Stomach (tissue), 4 donors: ENCODE data around the gene ZNF622.

Experiments
- EP300 ChIP-seq: sonication (generic); formaldehyde crosslinking; IDR thresholded peaks from one replicate; pipeline ENCODE4 v1.6.1; 2017; ENCODE audit warnings: antibody characterized with exemption
- POLR2A ChIP-seq, 4 donors: fragments of 450-650 bp; IDR thresholded peaks; one replicate each; pipeline ENCODE4 v1.6.1; 2016; ENCODE audit warnings: antibody characterized with exemption in 4 of 4, control low read depth in 2 of 4, mild to moderate bottlenecking in 1 of 4, moderate library complexity in 1 of 4
- POLR2AphosphoS5 ChIP-seq, 3 donors: sonication (generic); formaldehyde crosslinking; IDR thresholded peaks; one replicate each; pipeline ENCODE4 v1.6.1; 2016; ENCODE audit warnings: antibody characterized with exemption in 3 of 3
- TF ChIP-seq, protein P1 (sequence below), 7 experiments: fragments of 450-650 bp in 4 of 7; fragments of 200-600 bp in 3 of 7; sonication (generic) in 3 of 7; IDR thresholded peaks; one replicate each; pipeline ENCODE4 v1.5.1; 2016 to 2019; ENCODE audit warnings: antibody characterized with exemption in 7 of 7, control low read depth in 2 of 7, mild to moderate bottlenecking in 1 of 7

DNA sequence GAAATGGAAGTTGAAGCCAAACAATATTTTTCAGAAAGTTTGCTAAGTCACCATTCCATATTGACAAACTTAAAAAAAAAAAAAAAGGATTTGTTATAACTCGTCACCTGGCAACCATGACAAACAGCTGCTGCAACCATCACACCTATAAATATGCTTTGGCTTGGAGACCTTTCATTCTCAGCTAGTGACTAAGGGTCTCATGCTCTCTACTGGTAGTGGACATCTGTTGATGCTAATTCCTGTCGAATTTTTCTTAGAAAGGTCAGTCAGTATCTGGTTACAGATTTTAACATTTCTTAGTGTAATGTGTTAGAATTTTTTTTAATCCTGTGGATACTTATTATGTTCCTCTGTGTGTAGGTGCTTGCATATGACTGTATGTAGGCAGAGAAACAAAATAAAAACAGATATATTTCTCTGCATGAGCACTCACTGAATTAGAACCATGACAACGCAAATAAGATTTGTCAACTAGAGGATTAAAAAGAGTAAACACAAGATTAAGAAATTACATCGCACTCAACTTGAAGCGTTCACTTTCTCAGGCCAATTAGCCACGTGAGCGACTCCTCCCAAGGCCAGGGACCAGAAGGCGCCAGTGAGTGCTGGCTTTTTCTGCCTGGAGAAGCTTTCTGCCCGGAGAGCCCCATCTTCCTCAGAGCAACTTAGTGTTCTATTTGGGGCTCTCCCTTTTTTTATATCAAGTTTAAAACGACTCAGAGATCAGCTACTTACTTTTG is 27.0 kb upstream of the ZNF622 start:
- TF ChIP-seq POLR2A (IDR thresholded peaks at IDR 0.05) (no peak), POLR2AphosphoS5 (IDR thresholded peaks at IDR 0.05) (no peak), EP300 (no peak)
- TF ChIP-seq, protein P1, sequence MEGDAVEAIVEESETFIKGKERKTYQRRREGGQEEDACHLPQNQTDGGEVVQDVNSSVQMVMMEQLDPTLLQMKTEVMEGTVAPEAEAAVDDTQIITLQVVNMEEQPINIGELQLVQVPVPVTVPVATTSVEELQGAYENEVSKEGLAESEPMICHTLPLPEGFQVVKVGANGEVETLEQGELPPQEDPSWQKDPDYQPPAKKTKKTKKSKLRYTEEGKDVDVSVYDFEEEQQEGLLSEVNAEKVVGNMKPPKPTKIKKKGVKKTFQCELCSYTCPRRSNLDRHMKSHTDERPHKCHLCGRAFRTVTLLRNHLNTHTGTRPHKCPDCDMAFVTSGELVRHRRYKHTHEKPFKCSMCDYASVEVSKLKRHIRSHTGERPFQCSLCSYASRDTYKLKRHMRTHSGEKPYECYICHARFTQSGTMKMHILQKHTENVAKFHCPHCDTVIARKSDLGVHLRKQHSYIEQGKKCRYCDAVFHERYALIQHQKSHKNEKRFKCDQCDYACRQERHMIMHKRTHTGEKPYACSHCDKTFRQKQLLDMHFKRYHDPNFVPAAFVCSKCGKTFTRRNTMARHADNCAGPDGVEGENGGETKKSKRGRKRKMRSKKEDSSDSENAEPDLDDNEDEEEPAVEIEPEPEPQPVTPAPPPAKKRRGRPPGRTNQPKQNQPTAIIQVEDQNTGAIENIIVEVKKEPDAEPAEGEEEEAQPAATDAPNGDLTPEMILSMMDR (IDR thresholded peaks at IDR 0.05), result no peak
